ENCODE data around the gene ICA1.

Gene ICA1

GRCh38 chr7:8228766-8229674, 32.9 kb downstream of the ICA1 start:
- DNase-seq (ENCODE audit: low read depth in 3 of 3, low spot score in 1 of 3): no peak

- no peak for DNase-seq (ENCODE audit: low read depth in 3 of 3, low spot score in 1 of 3)
Measured at GRCh38 chr7:8228068-8228467, 33.9 kb downstream of the ICA1 start.

GRCh38 chr7:8227261-8227660, 34.7 kb downstream of the ICA1 start:
- DNase-seq (ENCODE audit: low read depth in 3 of 3, low spot score in 1 of 3): no peak

GRCh38 chr7:8226501-8226900, 35.5 kb downstream of the ICA1 start:
- no peak for DNase-seq (ENCODE audit: low read depth in 3 of 3, low spot score in 1 of 3)

- DNase-seq (ENCODE audit: low read depth in 3 of 3, low spot score in 1 of 3): no peak
Measured at GRCh38 chr7:8221567-8221966, 40.4 kb downstream of the ICA1 start.

GRCh38 chr7:8221101-8221495, 40.9 kb downstream of the ICA1 start:
- no peak for DNase-seq (ENCODE audit: low read depth in 3 of 3, low spot score in 1 of 3)

GRCh38 chr7:8220376-8221100, 41.4 kb downstream of the ICA1 start:
- DNase-seq (ENCODE audit: low read depth in 3 of 3, low spot score in 1 of 3): no peak

GRCh38 chr7:8217200-8218068, 44.5 kb downstream of the ICA1 start:
- no peak for DNase-seq (ENCODE audit: low read depth in 3 of 3, low spot score in 1 of 3)

GRCh38 chr7:8216334-8216690, 45.7 kb downstream of the ICA1 start:
- DNase-seq (ENCODE audit: low read depth in 3 of 3, low spot score in 1 of 3): no peak

GRCh38 chr7:8215648-8216333, 46.2 kb downstream of the ICA1 start:
- DNase-seq (ENCODE audit: low read depth in 3 of 3, low spot score in 1 of 3): no peak

GRCh38 chr7:8214244-8214824, 47.6 kb downstream of the ICA1 start:
- DNase-seq (ENCODE audit: low read depth in 3 of 3, low spot score in 1 of 3): no peak

GRCh38 chr7:8213381-8213780, 48.6 kb downstream of the ICA1 start:
- DNase-seq (ENCODE audit: low read depth in 3 of 3, low spot score in 1 of 3): no peak

GRCh38 chr7:8212638-8213037, 49.3 kb downstream of the ICA1 start:
- DNase-seq (ENCODE audit: low read depth in 3 of 3, low spot score in 1 of 3): no peak

GRCh38 chr7:8211725-8212096, 50.3 kb downstream of the ICA1 start:
- no peak for DNase-seq (ENCODE audit: low read depth in 3 of 3, low spot score in 1 of 3)

- DNase-seq (ENCODE audit: low read depth in 3 of 3, low spot score in 1 of 3): no peak
Measured at GRCh38 chr7:8210845-8211724, 50.9 kb downstream of the ICA1 start.

GRCh38 chr7:8209353-8209752, 52.6 kb downstream of the ICA1 start:
- DNase-seq (ENCODE audit: low read depth in 3 of 3, low spot score in 1 of 3): no peak

- no peak for DNase-seq (ENCODE audit: low read depth in 3 of 3, low spot score in 1 of 3)
Measured at GRCh38 chr7:8208816-8209215, 53.2 kb downstream of the ICA1 start.

GRCh38 chr7:8206956-8207355, 55.0 kb downstream of the ICA1 start:
- DNase-seq (ENCODE audit: low read depth in 3 of 3, low spot score in 1 of 3): no peak

GRCh38 chr7:8205537-8205936, 56.4 kb downstream of the ICA1 start:
- no peak for DNase-seq (ENCODE audit: low read depth in 3 of 3, low spot score in 1 of 3)

- no peak for DNase-seq (ENCODE audit: low read depth in 3 of 3, low spot score in 1 of 3)
Measured at GRCh38 chr7:8205031-8205387, 57.0 kb downstream of the ICA1 start.

Measured in stimulated activated CD4-positive, alpha-beta T cell treated with anti-CD3 and anti-CD28 coated beads, TNF-alpha, amount 100 ng/mL, for 1 hour (primary cell).